GM12892 (cell line): ENCODE data around the gene JAG1.

Experiments used
- POLR2AphosphoS5 ChIP-seq: IDR thresholded peaks from 2 replicates; pipeline ENCODE4 v1.6.1; 2011; ENCODE audit warnings: low read depth, low read length, control low read depth
- TAF1 ChIP-seq: IDR thresholded peaks from 2 replicates; pipeline ENCODE4 v1.6.1; 2011; ENCODE audit warnings: low read depth, mild to moderate bottlenecking, control low read depth, low read length, borderline replicate concordance

GRCh38 chr20:10632721-10633509, 40.9 kb downstream of the JAG1 start:
- TF ChIP-seq POLR2AphosphoS5 (no peak), TAF1 (no peak)
